Effector memory CD4-positive, alpha-beta T cell (primary cell): ENCODE results near the gene CADM1.
"Not testable (repeated sequence)": the region's sequence is repeated elsewhere in the genome, so short reads cannot be mapped to it uniquely, and the experiment has no call there.

Source experiments
- DNase-seq, 3 donors: peaks; one replicate each; pipeline ENCODE4 v3.0.0-alpha.2; 2020
- H3K27ac ChIP-seq: 2 replicates; pipeline ENCODE4 v1.7.0; 2013; ENCODE audit warnings: mild to moderate bottlenecking, low read length, moderate library complexity; ENCODE audit not compliant: insufficient read depth, poor library complexity, severe bottlenecking
- H3K27me3 ChIP-seq: replicated peaks from 2 replicates; pipeline ENCODE4 v1.7.0; 2013; ENCODE audit warnings: mild to moderate bottlenecking, low read length; ENCODE audit not compliant: insufficient read depth, control insufficient read depth, poor library complexity, severe bottlenecking
- H3K36me3 ChIP-seq: 2 replicates; pipeline ENCODE4 v1.7.0; 2013; ENCODE audit warnings: mild to moderate bottlenecking, low read length, moderate library complexity; ENCODE audit not compliant: control insufficient read depth, insufficient read depth
- H3K4me1 ChIP-seq: 2 replicates; pipeline ENCODE4 v1.7.0; 2013; ENCODE audit warnings: low read length, mild to moderate bottlenecking; ENCODE audit not compliant: control insufficient read depth, insufficient read depth, poor library complexity, severe bottlenecking
- H3K4me3 ChIP-seq: 2 replicates; pipeline ENCODE4 v1.7.0; 2013; ENCODE audit warnings: low read length, low read depth, mild to moderate bottlenecking; ENCODE audit not compliant: insufficient read depth, poor library complexity, severe bottlenecking
- H3K9me3 ChIP-seq: 2 replicates; pipeline ENCODE4 v1.7.0; 2013; ENCODE audit warnings: mild to moderate bottlenecking, low read length, moderate library complexity; ENCODE audit not compliant: control insufficient read depth

The CADM1 gene

DNA sequence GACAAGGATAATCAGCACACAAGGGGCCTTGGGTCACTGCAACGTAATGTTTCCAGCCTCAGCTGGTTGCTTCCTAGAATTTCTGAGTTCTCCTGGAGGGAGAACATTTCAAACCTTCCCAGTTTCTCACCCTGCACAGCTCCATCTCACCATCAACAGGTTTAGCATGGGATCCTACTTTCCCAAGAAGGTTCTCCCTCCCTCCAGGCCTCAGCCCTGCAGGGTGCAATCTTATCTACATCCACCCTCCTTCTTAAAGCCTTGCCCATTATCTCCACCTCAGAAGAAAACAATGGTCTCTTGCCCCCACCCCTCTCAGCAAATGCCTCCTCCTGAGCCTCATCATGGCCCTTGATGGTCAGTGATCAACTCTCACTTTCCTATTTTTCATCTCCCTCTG is 23.6 kb downstream of the CADM1 start:
- H3K27me3 ChIP-seq = no peaks in the 10 kb centered on the region
- no peak overlapping the region for H3K4me3 ChIP-seq
- H3K4me1 ChIP-seq = no peaks in the 10 kb centered on the region
- no peaks in the 10 kb centered on the region for H3K36me3 ChIP-seq
- H3K27ac ChIP-seq = no peak overlapping the region
- H3K9me3 ChIP-seq = no peaks in the 10 kb centered on the region
- DNase-seq = no peak

- Histone ChIP-seq H3K4me3 (no peak overlapping the region), H3K9me3 (no peaks in the 10 kb centered on the region), H3K27ac (no peak overlapping the region), H3K4me1 (no peaks in the 10 kb centered on the region), H3K36me3 (no peaks in the 10 kb centered on the region), H3K27me3 (no peaks in the 10 kb centered on the region)
- DNase-seq = no peak
Observed at GRCh38 chr11:115477410-115477809, 26.8 kb downstream of the CADM1 start.

DNA sequence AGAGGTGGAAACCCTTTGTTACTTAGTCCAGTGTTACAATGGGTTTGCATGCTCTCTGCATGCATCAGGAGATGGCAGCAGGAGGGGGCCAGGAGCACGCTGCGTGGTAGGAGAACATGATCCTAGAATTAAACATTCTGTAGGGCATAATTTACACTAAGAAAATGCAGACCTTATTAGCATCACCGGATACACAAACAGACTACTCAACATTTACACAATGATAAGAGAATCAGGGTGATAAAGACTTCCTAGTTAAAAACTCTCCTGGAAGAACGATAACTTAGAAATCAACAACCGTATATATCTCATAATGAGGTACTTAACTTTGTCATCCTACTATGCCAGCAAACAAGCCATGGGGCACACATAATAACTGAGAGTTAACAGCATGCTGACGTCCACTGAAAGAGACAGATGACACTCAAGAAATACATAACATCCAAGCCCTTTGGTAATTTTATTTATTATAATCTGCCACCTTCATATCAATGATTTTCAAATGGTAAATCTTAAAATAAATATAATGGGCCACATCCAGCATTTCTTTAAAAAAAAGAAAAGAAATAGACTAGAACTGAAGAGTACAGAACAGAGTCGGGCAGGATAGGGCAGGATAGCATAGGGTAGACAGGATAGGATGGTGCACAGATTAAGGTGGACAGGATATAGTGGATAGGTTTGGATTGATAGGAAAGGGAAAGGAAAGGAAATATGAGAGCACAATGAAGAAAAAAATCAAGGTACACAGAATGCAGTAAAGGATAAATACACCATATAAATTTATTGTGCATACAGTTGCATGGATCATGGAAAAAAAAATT is 27.5 kb downstream of the CADM1 start:
- Histone ChIP-seq H3K9me3 (no peaks in the 10 kb centered on the region), H3K27ac (no peak overlapping the region), H3K36me3 (no peaks in the 10 kb centered on the region), H3K4me3 (no peak overlapping the region), H3K27me3 (no peaks in the 10 kb centered on the region), H3K4me1 (no peaks in the 10 kb centered on the region)
- DNase-seq = no peak

DNA sequence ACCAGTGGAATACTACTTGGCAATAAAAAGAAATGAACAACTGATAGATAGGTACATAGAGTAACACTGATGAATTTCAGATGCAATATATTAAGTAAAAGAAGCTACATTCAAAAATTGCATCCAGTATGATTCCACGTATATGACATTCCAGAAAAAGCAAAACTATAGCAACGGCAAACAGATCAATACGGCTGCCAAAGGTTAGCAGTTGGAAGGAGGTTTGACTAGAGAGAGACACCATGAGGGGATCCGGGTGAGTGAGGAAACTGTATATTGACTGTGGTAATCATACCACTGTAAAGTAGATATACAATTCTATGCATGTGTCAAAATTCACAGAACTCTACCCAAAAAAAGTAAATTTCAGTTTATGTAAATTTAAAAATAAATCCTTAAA is 28.7 kb downstream of the CADM1 start:
- Histone ChIP-seq H3K4me1 (no peaks in the 10 kb centered on the region), H3K4me3 (no peak overlapping the region), H3K9me3 (no peaks in the 10 kb centered on the region), H3K27ac (no peak overlapping the region), H3K27me3 (no peaks in the 10 kb centered on the region), H3K36me3 (no peaks in the 10 kb centered on the region)
- no peak for DNase-seq

- not testable (repeated sequence) for H3K4me1 ChIP-seq, H3K4me3 ChIP-seq, H3K27ac ChIP-seq, H3K27me3 ChIP-seq, H3K9me3 ChIP-seq, DNase-seq, H3K36me3 ChIP-seq
Observed at GRCh38 chr11:115474306-115474705, 29.9 kb downstream of the CADM1 start.

DNA sequence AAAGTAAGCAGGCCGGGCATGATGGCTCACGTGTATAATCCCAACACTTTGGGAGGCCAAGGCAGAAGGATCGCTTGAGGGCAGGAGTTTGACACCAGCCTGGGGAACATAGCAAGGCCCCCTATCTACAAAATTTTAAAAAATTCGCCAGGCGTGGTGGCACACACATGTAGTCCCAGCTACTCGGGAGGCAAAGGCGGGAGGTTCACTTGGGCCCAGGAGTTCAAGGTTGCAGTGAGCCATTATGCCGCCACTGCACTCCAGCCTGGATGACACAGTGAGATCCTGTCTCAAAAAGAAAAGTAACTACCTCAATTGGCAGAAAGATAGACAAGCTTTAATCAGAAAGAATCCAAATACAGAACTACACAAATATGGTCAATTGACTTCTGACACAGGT is 31.0 kb downstream of the CADM1 start:
- Histone ChIP-seq H3K4me1 (no peaks in the 10 kb centered on the region), H3K36me3 (no peaks in the 10 kb centered on the region), H3K27ac (no peak overlapping the region), H3K27me3 (no peaks in the 10 kb centered on the region), H3K9me3 (no peaks in the 10 kb centered on the region), H3K4me3 (no peak overlapping the region)
- no peak for DNase-seq

DNA sequence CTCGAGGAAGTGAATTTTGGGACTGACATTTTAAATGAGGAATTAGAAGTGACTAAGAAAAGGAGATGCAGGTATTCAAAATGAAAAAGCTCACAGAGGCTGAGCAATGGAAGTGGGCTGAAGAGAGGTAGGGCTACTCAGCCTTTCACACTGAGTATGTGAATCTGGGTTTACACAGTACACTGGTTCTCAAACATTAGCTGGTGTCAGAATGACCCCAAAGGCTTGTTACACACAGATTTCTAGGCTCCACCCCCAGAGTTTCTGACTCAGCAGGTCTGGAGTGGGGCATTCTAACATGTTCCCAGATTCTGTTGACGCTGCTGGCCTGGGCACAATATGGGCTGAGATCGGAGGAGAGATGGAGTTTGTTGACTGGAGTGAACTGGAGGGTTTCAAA is 32.8 kb downstream of the CADM1 start:
- no peaks in the 10 kb centered on the region for H3K4me1 ChIP-seq
- no peaks in the 10 kb centered on the region for H3K27me3 ChIP-seq
- H3K36me3 ChIP-seq = no peaks in the 10 kb centered on the region
- H3K4me3 ChIP-seq = no peak overlapping the region
- DNase-seq = no peak
- H3K9me3 ChIP-seq = no peaks in the 10 kb centered on the region
- no peak overlapping the region for H3K27ac ChIP-seq

DNA sequence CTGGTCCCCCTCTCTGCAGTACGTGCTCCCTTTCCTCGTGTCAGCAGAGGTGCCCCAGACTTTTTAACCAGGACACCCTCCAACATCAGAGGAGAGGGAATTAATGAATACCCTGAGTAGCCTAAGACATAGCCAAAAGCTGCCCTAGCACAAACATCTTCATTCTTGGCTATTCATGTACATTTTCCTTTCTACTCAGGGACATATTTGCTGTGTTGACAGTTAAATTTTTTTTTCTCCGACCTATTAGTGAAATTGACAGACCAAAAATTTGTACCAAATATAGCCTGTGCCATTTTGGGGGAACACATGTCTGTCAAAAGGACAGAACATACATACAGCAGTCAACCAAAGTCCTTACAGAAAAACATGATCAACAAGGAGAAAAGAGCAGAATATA is 33.3 kb downstream of the CADM1 start:
- Histone ChIP-seq H3K27ac (no peak overlapping the region), H3K4me1 (no peaks in the 10 kb centered on the region), H3K27me3 (no peaks in the 10 kb centered on the region), H3K36me3 (no peaks in the 10 kb centered on the region), H3K9me3 (no peaks in the 10 kb centered on the region), H3K4me3 (no peak overlapping the region)
- no peak for DNase-seq

GRCh38 chr11:115469361-115469760 is 34.9 kb downstream of the CADM1 start:
- H3K27me3 ChIP-seq = no peaks in the 10 kb centered on the region
- DNase-seq = no peak
- no peaks in the 10 kb centered on the region for H3K4me1 ChIP-seq
- H3K4me3 ChIP-seq = no peak overlapping the region
- H3K27ac ChIP-seq = no peak overlapping the region
- no peaks in the 10 kb centered on the region for H3K9me3 ChIP-seq
- no peaks in the 10 kb centered on the region for H3K36me3 ChIP-seq

- Histone ChIP-seq H3K36me3 (no peaks in the 10 kb centered on the region), H3K27ac (no peak overlapping the region), H3K27me3 (no peaks in the 10 kb centered on the region), H3K9me3 (no peaks in the 10 kb centered on the region), H3K4me1 (no peaks in the 10 kb centered on the region), H3K4me3 (no peak overlapping the region)
- DNase-seq = no peak
Observed at GRCh38 chr11:115466122-115466521, 38.1 kb downstream of the CADM1 start.
